NCI-H2029 (cell line): ENCODE measurements around the gene AHR.
A peak's percentile ranks its signal among the peaks of the same experiment; 100 is the strongest.
"Not testable (repeated sequence)": the region's sequence is repeated elsewhere in the genome, so short reads cannot be mapped to it uniquely, and the experiment has no call there.

Experiments
- DNase-seq: peaks from one replicate; lab custom pipeline; 2025; lab: John Stamatoyannopoulos, UW

AHR gene

GRCh38 chr7:17339952-17340351 lies 41.5 kb downstream of the AHR start:
- DNase-seq: no peak

- DNase-seq: no peak
Observed at GRCh38 chr7:17340655-17341054, 42.2 kb downstream of the AHR start.

GRCh38 chr7:17342756-17343155 lies 44.3 kb downstream of the AHR start:
- no peak for DNase-seq

GRCh38 chr7:17347401-17347800 lies 48.9 kb downstream of the AHR start:
- no peak for DNase-seq

GRCh38 chr7:17348932-17349331 lies 50.5 kb downstream of the AHR start:
- DNase-seq: not testable (repeated sequence)

GRCh38 chr7:17350321-17350720 lies 51.9 kb downstream of the AHR start:
- not testable (repeated sequence) for DNase-seq

- DNase-seq: not testable (repeated sequence)
Observed at GRCh38 chr7:17353650-17354419, 55.4 kb downstream of the AHR start.

GRCh38 chr7:17354473-17354872 lies 56.0 kb downstream of the AHR start:
- DNase-seq: no peak

- DNase-seq: no peak
Observed at GRCh38 chr7:17355050-17355449, 56.6 kb downstream of the AHR start.

- DNase-seq: no peak
Observed at GRCh38 chr7:17357952-17358351, 59.5 kb downstream of the AHR start.

GRCh38 chr7:17359610-17360009 lies 61.2 kb downstream of the AHR start:
- DNase-seq: no peak

- peak; percentile 40 for DNase-seq
Observed at GRCh38 chr7:17362439-17363105, 64.1 kb downstream of the AHR start.

GRCh38 chr7:17364671-17365070 lies 66.2 kb downstream of the AHR start:
- DNase-seq: no peak

- no peak for DNase-seq
Observed at GRCh38 chr7:17365775-17366174, 67.3 kb downstream of the AHR start.

GRCh38 chr7:17367502-17367901 lies 69.0 kb downstream of the AHR start:
- DNase-seq: no peak

- no peak for DNase-seq
Observed at GRCh38 chr7:17368856-17369524, 70.5 kb downstream of the AHR start.

GRCh38 chr7:17369691-17370426 lies 71.4 kb downstream of the AHR start:
- no peak for DNase-seq

- no peak for DNase-seq
Observed at GRCh38 chr7:17370901-17371585, 72.6 kb downstream of the AHR start.

GRCh38 chr7:17371671-17372524 lies 73.4 kb downstream of the AHR start:
- no peak for DNase-seq

- no peak for DNase-seq
Observed at GRCh38 chr7:17374157-17374556, 75.7 kb downstream of the AHR start.

GRCh38 chr7:17374654-17375053 lies 76.2 kb downstream of the AHR start:
- DNase-seq: no peak
